Choroid plexus epithelial cell (primary cell): ENCODE results near the gene PREX1.

Source experiments
- DNase-seq: peaks from one replicate; pipeline ENCODE4 v3.0.0-alpha.2; 2010; ENCODE audit warnings: low read depth
- H3K4me3 ChIP-seq: 2 replicates; pipeline ENCODE4 v1.5.1; 2011; ENCODE audit warnings: low read depth, mild to moderate bottlenecking, control low read depth, low read length, moderate library complexity
- CTCF ChIP-seq: conservative IDR thresholded peaks from 2 replicates; pipeline ENCODE4 v1.5.1; 2011; ENCODE audit warnings: low read depth, mild to moderate bottlenecking, control low read depth, inconsistent platforms, low read length, moderate library complexity

Gene PREX1

DNA sequence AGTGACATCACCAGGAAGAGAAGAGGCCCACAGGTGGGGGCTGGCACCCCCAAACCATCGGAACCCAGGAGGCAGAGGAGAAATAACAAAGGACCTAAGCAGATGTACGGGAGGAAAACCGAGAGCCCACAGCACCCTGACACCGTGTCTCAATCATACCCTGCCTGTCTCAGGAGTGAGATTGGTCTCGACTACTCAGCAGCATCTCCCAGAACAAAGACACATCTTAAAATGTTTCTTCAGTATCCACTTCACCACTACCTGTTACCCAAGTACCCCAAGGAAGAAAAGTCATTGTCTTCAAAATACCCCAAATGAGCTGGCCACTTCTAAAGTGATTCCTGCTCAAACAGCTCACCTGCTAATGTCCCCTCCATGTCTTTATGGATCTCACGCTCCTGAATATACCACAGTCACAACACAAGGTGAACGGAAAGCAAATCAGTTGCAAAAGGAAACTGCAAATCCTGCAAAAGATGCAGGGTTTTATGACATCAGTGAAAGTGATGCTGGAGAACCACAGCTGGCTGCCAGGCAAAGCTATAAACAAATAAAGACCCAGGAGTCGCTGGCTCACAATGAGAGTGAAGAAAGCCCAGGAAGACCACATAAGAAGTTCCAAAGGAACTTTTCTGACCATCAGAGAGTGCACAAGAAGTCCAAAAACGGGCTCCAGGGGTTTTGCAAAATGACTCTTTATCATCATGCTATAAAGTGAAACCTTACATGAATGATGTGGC, 44.1 kb downstream of the PREX1 start:
- no peak overlapping the region for H3K4me3 ChIP-seq
- DNase-seq = peak; percentile 65
- TF ChIP-seq CTCF = no peak

- TF ChIP-seq CTCF = no peak
- DNase-seq = no peak
- H3K4me3 ChIP-seq = no peak overlapping the region
These were observed 44.9 kb downstream of the PREX1 start for GRCh38 chr20:48782901-48783308.

GRCh38 chr20:48782053-48782452, 45.7 kb downstream of the PREX1 start:
- no peak overlapping the region for H3K4me3 ChIP-seq
- no peak for DNase-seq
- TF ChIP-seq CTCF = no peak

DNA sequence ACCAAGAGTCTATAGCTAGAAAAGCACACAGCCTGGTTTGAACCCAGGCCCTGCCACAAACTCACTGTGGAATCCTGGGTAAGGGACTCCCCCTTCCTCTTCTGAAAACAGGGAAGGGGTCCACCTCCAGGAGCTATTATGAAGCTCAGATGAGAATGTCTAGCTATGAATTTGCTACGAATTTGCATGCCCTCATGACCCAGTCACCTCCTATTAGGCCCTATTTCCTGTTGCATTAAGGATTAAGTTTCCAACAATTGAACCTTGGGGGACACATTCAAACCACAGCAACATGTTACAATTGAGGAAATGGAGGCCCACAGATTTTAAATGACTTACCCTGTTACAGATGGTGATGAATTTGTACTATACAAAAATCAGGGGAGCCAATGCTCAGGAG, 46.2 kb downstream of the PREX1 start:
- TF ChIP-seq CTCF = no peak
- H3K4me3 ChIP-seq = no peak overlapping the region
- DNase-seq = no peak

DNA sequence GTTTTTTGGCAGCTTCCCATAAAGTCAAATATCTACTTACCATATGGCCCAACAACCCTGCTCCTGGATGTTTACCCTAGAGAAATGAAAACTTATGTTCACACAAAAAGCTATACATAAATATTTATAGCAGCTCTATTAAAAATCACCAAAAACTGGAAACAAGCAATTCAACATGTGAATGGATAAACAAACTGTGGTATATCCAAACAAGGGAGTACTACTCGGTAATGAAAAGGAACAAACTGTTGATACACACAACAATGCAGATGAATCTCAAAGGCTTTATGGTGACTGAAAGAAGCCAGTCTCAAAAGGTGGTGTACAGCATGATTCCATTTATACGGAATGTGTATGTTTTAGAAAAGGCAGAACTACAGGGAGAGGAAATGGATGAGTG, 48.4 kb downstream of the PREX1 start:
- no peak for TF ChIP-seq CTCF
- no peak for DNase-seq
- no peak overlapping the region for H3K4me3 ChIP-seq

GRCh38 chr20:48777821-48778220, 50.0 kb downstream of the PREX1 start:
- H3K4me3 ChIP-seq = no peak overlapping the region
- no peak for TF ChIP-seq CTCF
- DNase-seq = no peak

GRCh38 chr20:48777005-48777404, 50.8 kb downstream of the PREX1 start:
- TF ChIP-seq CTCF = no peak
- no peak for DNase-seq

More at GRCh38 chr20:48777005-48777404, 50.8 kb downstream of the PREX1 start:
- no peak overlapping the region for H3K4me3 ChIP-seq
